Measurements from ENCODE around the gene ADM2.

DNA sequence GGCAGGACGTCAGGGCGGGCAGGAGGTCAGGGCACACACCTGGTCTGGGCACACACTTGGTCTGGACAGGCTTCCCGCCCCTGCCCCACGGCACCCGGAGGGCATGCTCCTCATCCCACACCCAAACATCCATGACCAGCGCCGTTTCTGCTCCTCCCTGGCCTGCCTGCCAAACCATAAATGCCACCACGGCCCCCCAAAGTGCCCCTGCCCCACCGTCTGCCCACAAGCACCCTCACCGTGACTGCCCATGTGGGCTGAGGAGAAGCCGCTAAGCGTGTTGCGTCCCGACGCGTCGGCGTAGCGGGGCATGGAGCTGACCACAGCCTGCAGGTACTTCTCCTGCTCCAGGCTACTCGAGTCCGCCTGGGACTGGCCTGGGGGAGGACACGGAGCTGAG lies 22.3 kb upstream of the ADM2 start:
- TF ChIP-seq, protein P1, sequence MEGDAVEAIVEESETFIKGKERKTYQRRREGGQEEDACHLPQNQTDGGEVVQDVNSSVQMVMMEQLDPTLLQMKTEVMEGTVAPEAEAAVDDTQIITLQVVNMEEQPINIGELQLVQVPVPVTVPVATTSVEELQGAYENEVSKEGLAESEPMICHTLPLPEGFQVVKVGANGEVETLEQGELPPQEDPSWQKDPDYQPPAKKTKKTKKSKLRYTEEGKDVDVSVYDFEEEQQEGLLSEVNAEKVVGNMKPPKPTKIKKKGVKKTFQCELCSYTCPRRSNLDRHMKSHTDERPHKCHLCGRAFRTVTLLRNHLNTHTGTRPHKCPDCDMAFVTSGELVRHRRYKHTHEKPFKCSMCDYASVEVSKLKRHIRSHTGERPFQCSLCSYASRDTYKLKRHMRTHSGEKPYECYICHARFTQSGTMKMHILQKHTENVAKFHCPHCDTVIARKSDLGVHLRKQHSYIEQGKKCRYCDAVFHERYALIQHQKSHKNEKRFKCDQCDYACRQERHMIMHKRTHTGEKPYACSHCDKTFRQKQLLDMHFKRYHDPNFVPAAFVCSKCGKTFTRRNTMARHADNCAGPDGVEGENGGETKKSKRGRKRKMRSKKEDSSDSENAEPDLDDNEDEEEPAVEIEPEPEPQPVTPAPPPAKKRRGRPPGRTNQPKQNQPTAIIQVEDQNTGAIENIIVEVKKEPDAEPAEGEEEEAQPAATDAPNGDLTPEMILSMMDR (IDR thresholded peaks at IDR 0.05; ENCODE audit: insufficient read depth, low read depth, low read length) = no peak
- TF ChIP-seq EZH2 (IDR thresholded peaks at IDR 0.05; ENCODE audit: insufficient read depth, low read length) = no peak
